GM19324 (cell line): Measurements from ENCODE around the gene OAS3.

Source experiments
- ATAC-seq: cut with Tn5 transposase; IDR thresholded peaks from one replicate; pipeline ENCODE4 v1.9.1; 2021; ENCODE audit warnings: mild to moderate bottlenecking, moderate library complexity; ENCODE audit not compliant: unreplicated experiment, low FRiP score

The OAS3 gene

GRCh38 chr12:113007166-113007565 lies 68.9 kb downstream of the OAS3 start:
- no peak for ATAC-seq

- ATAC-seq = no peak
These were observed 72.4 kb downstream of the OAS3 start for GRCh38 chr12:113010701-113011100.

- no peak for ATAC-seq
These were observed 76.3 kb downstream of the OAS3 start for GRCh38 chr12:113014565-113014964.

GRCh38 chr12:113016796-113017195 lies 78.5 kb downstream of the OAS3 start:
- no peak for ATAC-seq

- ATAC-seq = no peak
These were observed 80.8 kb downstream of the OAS3 start for GRCh38 chr12:113019025-113019424.

GRCh38 chr12:113021500-113021899 lies 83.2 kb downstream of the OAS3 start:
- no peak for ATAC-seq
